Transverse colon (tissue), 4 donors: ENCODE results near the gene EPB41L5.

Experiments used
- POLR2A ChIP-seq: fragments of 450-650 bp; IDR thresholded peaks from one replicate; pipeline ENCODE4 v1.6.1; 2016; ENCODE audit warnings: antibody characterized with exemption, mild to moderate bottlenecking, moderate library complexity
- POLR2AphosphoS5 ChIP-seq, 3 donors: sonication (generic); formaldehyde crosslinking; IDR thresholded peaks; one replicate each; pipeline ENCODE4 v1.6.1; 2016; ENCODE audit warnings: antibody characterized with exemption in 3 of 3
- TF ChIP-seq, protein P1 (sequence below), 5 experiments: fragments of 200-600 bp in 3 of 5; fragments of 450-650 bp in 2 of 5; sonication (generic) in 3 of 5; IDR thresholded peaks; 1 replicate in 2 of 5; 2 replicates in 3 of 5; pipeline ENCODE4 v1.5.1; 2016 to 2017; ENCODE audit warnings: antibody characterized with exemption in 5 of 5, inconsistent platforms in 3 of 5, mild to moderate bottlenecking in 2 of 5, moderate library complexity in 1 of 5

DNA sequence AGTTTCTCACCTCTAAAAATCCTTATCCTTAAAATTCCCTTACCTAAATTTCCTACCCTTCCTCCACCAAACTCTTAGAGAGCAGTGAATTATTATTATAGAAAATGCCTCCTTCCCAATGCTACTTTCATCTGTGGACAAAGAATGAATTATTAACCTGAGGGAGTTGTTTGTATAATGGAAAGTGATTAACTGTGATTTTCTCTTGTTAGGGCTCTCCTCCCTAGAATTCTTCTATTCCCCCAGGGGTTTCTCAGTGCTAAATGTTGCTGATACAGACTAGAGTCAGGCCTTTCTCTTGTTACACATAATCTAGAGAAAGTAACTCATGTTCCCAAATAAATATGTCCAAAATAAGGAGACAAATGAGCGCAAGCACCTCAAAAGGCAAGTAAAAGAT is 23.3 kb downstream of the EPB41L5 start:
- TF ChIP-seq, protein P1, sequence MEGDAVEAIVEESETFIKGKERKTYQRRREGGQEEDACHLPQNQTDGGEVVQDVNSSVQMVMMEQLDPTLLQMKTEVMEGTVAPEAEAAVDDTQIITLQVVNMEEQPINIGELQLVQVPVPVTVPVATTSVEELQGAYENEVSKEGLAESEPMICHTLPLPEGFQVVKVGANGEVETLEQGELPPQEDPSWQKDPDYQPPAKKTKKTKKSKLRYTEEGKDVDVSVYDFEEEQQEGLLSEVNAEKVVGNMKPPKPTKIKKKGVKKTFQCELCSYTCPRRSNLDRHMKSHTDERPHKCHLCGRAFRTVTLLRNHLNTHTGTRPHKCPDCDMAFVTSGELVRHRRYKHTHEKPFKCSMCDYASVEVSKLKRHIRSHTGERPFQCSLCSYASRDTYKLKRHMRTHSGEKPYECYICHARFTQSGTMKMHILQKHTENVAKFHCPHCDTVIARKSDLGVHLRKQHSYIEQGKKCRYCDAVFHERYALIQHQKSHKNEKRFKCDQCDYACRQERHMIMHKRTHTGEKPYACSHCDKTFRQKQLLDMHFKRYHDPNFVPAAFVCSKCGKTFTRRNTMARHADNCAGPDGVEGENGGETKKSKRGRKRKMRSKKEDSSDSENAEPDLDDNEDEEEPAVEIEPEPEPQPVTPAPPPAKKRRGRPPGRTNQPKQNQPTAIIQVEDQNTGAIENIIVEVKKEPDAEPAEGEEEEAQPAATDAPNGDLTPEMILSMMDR (IDR thresholded peaks at IDR 0.05): no peak
- TF ChIP-seq POLR2A (no peak), POLR2AphosphoS5 (IDR thresholded peaks at IDR 0.05) (no peak)
